ENCODE results near the gene TMEM181. TPM values are rescaled to one million over a fixed set of nuclear protein-coding genes. Genes with fewer than 3 reads are reported as not detected.
"Not testable (repeated sequence)": the region's sequence is repeated elsewhere in the genome, so short reads cannot be mapped to it uniquely, and the experiment has no call there.

The TMEM181 gene
- total RNA-seq, 1 donor from 2014 or later, result 31.0 TPM

DNA sequence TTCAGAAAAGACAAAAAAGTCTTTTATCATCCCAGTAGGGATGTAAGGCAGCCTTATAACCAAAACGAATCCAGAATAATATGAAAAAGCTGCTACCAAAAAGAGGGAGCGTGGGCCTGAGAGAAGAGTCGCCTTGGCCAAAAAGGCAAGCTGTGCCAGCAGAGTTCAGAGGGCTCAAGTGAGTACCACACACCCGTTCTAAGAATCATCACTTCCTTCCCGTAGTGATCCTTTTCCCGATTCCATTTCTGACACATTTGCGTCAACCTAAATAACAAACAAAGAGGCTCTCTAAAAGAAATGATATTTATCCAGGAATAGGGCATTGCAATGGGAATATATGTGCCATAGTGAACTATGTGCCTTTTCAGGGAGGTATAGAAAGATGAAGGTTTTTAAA, 3.8 kb upstream of the TMEM181 start:
- H3K9me3 ChIP-seq (ENCODE audit: insufficient read depth, low read depth, low read length), result no peaks in the 10 kb centered on the region
- H3K4me2 ChIP-seq (ENCODE audit: low read length), result no peak overlapping the region
- H3K27ac ChIP-seq (ENCODE audit: low read depth, low read length), result no peak overlapping the region
- H3K4me1 Mint-ChIP-seq (ENCODE audit: low read depth, unreplicated experiment), result peaks cover 2% of the 10 kb centered on the region
- peaks cover 3% of the 10 kb centered on the region for H4K20me1 ChIP-seq (ENCODE audit: insufficient read depth, low read length)
- H3K27ac Mint-ChIP-seq (ENCODE audit: unreplicated experiment), result no peak overlapping the region
- no peaks in the 10 kb centered on the region for H3K27me3 Mint-ChIP-seq (ENCODE audit: low read depth, unreplicated experiment)
- H3K4me3 ChIP-seq (ENCODE audit: insufficient read depth, low read depth, low read length), result no peak overlapping the region
- no peaks in the 10 kb centered on the region for H3K36me3 Mint-ChIP-seq (ENCODE audit: low read depth, unreplicated experiment)
- peaks cover 8% of the 10 kb centered on the region for H3K79me2 ChIP-seq (ENCODE audit: insufficient read depth, low read length)
- H3K9ac ChIP-seq (ENCODE audit: low read length), result no peak overlapping the region
- no peak overlapping the region for H3K4me3 Mint-ChIP-seq (ENCODE audit: unreplicated experiment)
- H2AFZ ChIP-seq (ENCODE audit: low read depth, low read length), result no peak overlapping the region
- no peaks in the 10 kb centered on the region for H3K27me3 ChIP-seq (ENCODE audit: insufficient read depth, low read length)
- TF ChIP-seq, protein P1, sequence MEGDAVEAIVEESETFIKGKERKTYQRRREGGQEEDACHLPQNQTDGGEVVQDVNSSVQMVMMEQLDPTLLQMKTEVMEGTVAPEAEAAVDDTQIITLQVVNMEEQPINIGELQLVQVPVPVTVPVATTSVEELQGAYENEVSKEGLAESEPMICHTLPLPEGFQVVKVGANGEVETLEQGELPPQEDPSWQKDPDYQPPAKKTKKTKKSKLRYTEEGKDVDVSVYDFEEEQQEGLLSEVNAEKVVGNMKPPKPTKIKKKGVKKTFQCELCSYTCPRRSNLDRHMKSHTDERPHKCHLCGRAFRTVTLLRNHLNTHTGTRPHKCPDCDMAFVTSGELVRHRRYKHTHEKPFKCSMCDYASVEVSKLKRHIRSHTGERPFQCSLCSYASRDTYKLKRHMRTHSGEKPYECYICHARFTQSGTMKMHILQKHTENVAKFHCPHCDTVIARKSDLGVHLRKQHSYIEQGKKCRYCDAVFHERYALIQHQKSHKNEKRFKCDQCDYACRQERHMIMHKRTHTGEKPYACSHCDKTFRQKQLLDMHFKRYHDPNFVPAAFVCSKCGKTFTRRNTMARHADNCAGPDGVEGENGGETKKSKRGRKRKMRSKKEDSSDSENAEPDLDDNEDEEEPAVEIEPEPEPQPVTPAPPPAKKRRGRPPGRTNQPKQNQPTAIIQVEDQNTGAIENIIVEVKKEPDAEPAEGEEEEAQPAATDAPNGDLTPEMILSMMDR (IDR thresholded peaks at IDR 0.05; ENCODE audit: insufficient read depth, low read depth, low read length), result no peak
- TF ChIP-seq EZH2 (IDR thresholded peaks at IDR 0.05; ENCODE audit: insufficient read depth, low read length), result no peak
- no peaks in the 10 kb centered on the region for H3K36me3 ChIP-seq (ENCODE audit: insufficient read depth, low read length)
- H3K4me1 ChIP-seq (ENCODE audit: insufficient read depth, low read length), result peaks cover 7% of the 10 kb centered on the region
- DNase-seq (ENCODE audit: low read depth) (no peak), FAIRE-seq (no peak)
- peaks cover 2% of the 10 kb centered on the region for H3K9me3 Mint-ChIP-seq (ENCODE audit: unreplicated experiment)

DNA sequence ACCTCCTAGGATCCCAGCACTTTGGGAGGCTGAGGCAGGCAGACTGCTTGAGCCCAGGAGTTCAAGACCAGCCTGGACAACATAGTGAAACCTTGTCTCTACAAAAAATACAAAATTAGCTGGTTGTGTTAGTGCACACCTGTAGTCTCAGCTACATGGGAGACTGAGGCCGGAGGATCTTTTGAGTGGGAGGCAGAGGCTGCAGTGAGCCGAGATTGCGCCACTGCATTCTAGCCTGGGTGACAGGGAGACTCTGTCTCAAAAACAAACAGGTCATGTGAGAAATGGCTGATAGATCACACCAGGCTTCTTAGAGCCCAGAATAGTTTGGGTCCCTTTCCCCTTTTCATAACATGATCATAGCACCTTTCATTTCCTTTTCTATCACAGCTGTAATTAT, 2.8 kb upstream of the TMEM181 start:
- Histone ChIP-seq H3K79me2 (ENCODE audit: insufficient read depth, low read length) (peaks cover 18% of the 10 kb centered on the region), H4K20me1 (ENCODE audit: insufficient read depth, low read length) (peaks cover 13% of the 10 kb centered on the region), H3K4me1 (ENCODE audit: insufficient read depth, low read length) (peaks cover 17% of the 10 kb centered on the region)
- peaks cover 12% of the 10 kb centered on the region for H3K4me1 Mint-ChIP-seq (ENCODE audit: low read depth, unreplicated experiment)
- not testable (repeated sequence) for H3K36me3 ChIP-seq (ENCODE audit: insufficient read depth, low read length); H3K4me3 Mint-ChIP-seq (ENCODE audit: unreplicated experiment); H3K36me3 Mint-ChIP-seq (ENCODE audit: low read depth, unreplicated experiment); H3K27me3 Mint-ChIP-seq (ENCODE audit: low read depth, unreplicated experiment); H3K9me3 Mint-ChIP-seq (ENCODE audit: unreplicated experiment); H3K4me2 ChIP-seq (ENCODE audit: low read length); H3K4me3 ChIP-seq (ENCODE audit: insufficient read depth, low read depth, low read length); FAIRE-seq; H3K27me3 ChIP-seq (ENCODE audit: insufficient read depth, low read length); H3K9ac ChIP-seq (ENCODE audit: low read length); H2AFZ ChIP-seq (ENCODE audit: low read depth, low read length); DNase-seq (ENCODE audit: low read depth); H3K27ac Mint-ChIP-seq (ENCODE audit: unreplicated experiment); H3K27ac ChIP-seq (ENCODE audit: low read depth, low read length); H3K9me3 ChIP-seq (ENCODE audit: insufficient read depth, low read depth, low read length)

- Histone ChIP-seq H3K9me3 (ENCODE audit: insufficient read depth, low read depth, low read length) (no peaks in the 10 kb centered on the region), H3K27me3 (ENCODE audit: insufficient read depth, low read length) (no peaks in the 10 kb centered on the region), H4K20me1 (ENCODE audit: insufficient read depth, low read length) (peaks cover 21% of the 10 kb centered on the region), H3K4me3 (ENCODE audit: insufficient read depth, low read depth, low read length) (no peak overlapping the region), H3K79me2 (ENCODE audit: insufficient read depth, low read length) (peaks cover 26% of the 10 kb centered on the region), H3K4me2 (ENCODE audit: low read length) (no peak overlapping the region), H3K36me3 (ENCODE audit: insufficient read depth, low read length) (no peaks in the 10 kb centered on the region), H3K4me1 (ENCODE audit: insufficient read depth, low read length) (peaks cover 17% of the 10 kb centered on the region), H3K9ac (ENCODE audit: low read length) (no peak overlapping the region), H3K27ac (ENCODE audit: low read depth, low read length) (no peak overlapping the region), H2AFZ (ENCODE audit: low read depth, low read length) (no peak overlapping the region)
- FAIRE-seq, result no peak
- DNase-seq (ENCODE audit: low read depth), result no peak
- Mint-ChIP-seq H3K27ac (ENCODE audit: unreplicated experiment) (no peak overlapping the region), H3K27me3 (ENCODE audit: low read depth, unreplicated experiment) (no peaks in the 10 kb centered on the region), H3K4me1 (ENCODE audit: low read depth, unreplicated experiment) (peaks cover 17% of the 10 kb centered on the region), H3K4me3 (ENCODE audit: unreplicated experiment) (no peak overlapping the region), H3K9me3 (ENCODE audit: unreplicated experiment) (peaks cover 2% of the 10 kb centered on the region), H3K36me3 (ENCODE audit: low read depth, unreplicated experiment) (peaks cover 3% of the 10 kb centered on the region)
- TF ChIP-seq, protein P1 (IDR thresholded peaks at IDR 0.05; ENCODE audit: insufficient read depth, low read depth, low read length), result no peak
- TF ChIP-seq EZH2 (IDR thresholded peaks at IDR 0.05; ENCODE audit: insufficient read depth, low read length), result no peak
Measured at GRCh38 chr6:158557927-158558326, 2.0 kb upstream of the TMEM181 start.
